C4-2B (cell line): ENCODE results near the gene PRG3.

Experiments used
- ZFX ChIP-seq: fragments of 450-650 bp; IDR thresholded peaks from 2 replicates; pipeline ENCODE4 v1.6.1; 2017
- TF ChIP-seq, protein P1 (sequence below): fragments of 450-650 bp; conservative IDR thresholded peaks from 2 replicates; pipeline ENCODE4 v1.5.1; 2017; ENCODE audit warnings: mild to moderate bottlenecking

DNA sequence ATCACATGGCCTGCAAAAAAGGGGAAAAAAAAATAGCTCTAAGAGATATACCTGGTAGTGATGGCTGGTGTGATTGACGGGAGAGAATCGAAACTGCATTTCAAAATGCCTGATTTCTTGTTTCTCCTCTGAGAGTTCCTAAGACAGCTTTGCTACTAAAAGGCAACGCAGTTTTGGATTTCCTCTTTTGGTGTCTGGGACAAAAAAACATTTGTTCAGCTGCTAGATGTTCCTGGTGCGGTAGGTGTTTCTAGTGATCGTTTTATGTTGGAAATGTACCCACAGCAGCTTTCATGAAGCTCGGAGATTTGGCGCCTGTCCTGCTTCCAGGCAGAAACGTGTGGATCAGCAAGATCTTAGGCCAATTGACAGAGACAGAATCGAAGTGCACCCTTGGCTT lies 24.7 kb downstream of the PRG3 start:
- TF ChIP-seq, protein P1, sequence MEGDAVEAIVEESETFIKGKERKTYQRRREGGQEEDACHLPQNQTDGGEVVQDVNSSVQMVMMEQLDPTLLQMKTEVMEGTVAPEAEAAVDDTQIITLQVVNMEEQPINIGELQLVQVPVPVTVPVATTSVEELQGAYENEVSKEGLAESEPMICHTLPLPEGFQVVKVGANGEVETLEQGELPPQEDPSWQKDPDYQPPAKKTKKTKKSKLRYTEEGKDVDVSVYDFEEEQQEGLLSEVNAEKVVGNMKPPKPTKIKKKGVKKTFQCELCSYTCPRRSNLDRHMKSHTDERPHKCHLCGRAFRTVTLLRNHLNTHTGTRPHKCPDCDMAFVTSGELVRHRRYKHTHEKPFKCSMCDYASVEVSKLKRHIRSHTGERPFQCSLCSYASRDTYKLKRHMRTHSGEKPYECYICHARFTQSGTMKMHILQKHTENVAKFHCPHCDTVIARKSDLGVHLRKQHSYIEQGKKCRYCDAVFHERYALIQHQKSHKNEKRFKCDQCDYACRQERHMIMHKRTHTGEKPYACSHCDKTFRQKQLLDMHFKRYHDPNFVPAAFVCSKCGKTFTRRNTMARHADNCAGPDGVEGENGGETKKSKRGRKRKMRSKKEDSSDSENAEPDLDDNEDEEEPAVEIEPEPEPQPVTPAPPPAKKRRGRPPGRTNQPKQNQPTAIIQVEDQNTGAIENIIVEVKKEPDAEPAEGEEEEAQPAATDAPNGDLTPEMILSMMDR: no peak
- no peak for TF ChIP-seq ZFX
